ENCODE results near the gene CAMP.

The CAMP gene

DNA sequence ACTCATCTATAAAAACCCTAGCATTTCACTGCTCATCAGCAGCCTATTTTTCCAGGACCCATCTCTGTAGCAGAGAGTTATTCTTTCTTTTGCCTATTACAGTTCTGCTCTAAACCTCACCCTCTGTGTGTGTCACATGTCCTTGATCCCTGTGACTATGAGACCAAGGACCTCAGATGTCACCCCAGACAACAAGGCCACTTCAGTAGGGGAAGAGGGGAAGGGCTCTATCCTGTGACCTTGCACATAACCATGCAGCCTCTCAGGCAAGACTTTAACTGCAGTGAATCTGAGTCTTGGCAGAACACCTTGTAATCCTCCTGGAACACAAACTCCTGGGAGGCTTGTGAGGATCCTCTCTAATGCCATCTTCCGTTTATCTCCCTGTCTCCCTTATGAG is 13.2 kb downstream of the CAMP start:
- no peak overlapping the region for H3K4me3 ChIP-seq (ENCODE audit: low read depth, low read length)
- no peaks in the 10 kb centered on the region for H3K27me3 ChIP-seq (ENCODE audit: control insufficient read depth, insufficient read depth, low read length)
- H3K9ac ChIP-seq (ENCODE audit: low read depth, low read length), result no peak overlapping the region
- H3K9me3 ChIP-seq (ENCODE audit: control insufficient read depth, insufficient read depth, low read length), result peaks cover 9% of the 10 kb centered on the region
- H3K4me1 ChIP-seq (ENCODE audit: control insufficient read depth, insufficient read depth, low read length), result peaks cover 19% of the 10 kb centered on the region
- H3K27ac ChIP-seq (ENCODE audit: low read depth, low read length), result no peak overlapping the region
- no peaks in the 10 kb centered on the region for H3K36me3 ChIP-seq (ENCODE audit: control insufficient read depth, insufficient read depth, low read length)

DNA sequence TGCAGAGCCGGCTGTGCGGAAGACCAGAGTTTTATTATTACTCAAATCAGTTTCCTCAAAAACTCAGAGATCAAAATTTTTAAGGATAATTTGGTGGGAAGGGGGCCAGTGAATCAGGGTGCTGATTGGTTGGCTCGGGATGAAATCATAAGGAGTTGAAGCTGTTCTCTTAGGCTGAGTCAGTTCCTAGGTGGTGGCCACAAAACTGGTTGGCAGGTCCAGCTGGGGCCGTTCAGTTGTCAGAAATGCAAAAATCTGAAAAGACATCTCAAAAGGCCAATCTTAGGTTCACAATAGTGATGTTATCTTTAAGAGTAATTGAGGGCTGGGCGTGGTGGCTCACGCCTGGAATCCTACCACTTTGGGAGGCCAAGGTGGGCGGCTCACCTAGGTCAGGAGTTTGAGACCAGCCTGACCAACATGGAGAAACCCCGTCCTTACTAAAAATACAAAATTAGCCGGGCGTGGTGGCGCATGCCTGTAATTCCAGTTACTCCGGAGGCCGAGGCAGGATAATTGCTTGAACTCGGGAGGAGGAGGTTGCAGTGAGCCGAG is 15.3 kb downstream of the CAMP start:
- Histone ChIP-seq H3K9me3 (ENCODE audit: control insufficient read depth, insufficient read depth, low read length) (peaks cover 4% of the 10 kb centered on the region), H3K36me3 (ENCODE audit: control insufficient read depth, insufficient read depth, low read length) (peaks cover 5% of the 10 kb centered on the region), H3K27me3 (ENCODE audit: control insufficient read depth, insufficient read depth, low read length) (no peaks in the 10 kb centered on the region), H3K9ac (ENCODE audit: low read depth, low read length) (no peak overlapping the region), H3K27ac (ENCODE audit: low read depth, low read length) (no peak overlapping the region), H3K4me3 (ENCODE audit: low read depth, low read length) (no peak overlapping the region), H3K4me1 (ENCODE audit: control insufficient read depth, insufficient read depth, low read length) (peaks cover 16% of the 10 kb centered on the region)

DNA sequence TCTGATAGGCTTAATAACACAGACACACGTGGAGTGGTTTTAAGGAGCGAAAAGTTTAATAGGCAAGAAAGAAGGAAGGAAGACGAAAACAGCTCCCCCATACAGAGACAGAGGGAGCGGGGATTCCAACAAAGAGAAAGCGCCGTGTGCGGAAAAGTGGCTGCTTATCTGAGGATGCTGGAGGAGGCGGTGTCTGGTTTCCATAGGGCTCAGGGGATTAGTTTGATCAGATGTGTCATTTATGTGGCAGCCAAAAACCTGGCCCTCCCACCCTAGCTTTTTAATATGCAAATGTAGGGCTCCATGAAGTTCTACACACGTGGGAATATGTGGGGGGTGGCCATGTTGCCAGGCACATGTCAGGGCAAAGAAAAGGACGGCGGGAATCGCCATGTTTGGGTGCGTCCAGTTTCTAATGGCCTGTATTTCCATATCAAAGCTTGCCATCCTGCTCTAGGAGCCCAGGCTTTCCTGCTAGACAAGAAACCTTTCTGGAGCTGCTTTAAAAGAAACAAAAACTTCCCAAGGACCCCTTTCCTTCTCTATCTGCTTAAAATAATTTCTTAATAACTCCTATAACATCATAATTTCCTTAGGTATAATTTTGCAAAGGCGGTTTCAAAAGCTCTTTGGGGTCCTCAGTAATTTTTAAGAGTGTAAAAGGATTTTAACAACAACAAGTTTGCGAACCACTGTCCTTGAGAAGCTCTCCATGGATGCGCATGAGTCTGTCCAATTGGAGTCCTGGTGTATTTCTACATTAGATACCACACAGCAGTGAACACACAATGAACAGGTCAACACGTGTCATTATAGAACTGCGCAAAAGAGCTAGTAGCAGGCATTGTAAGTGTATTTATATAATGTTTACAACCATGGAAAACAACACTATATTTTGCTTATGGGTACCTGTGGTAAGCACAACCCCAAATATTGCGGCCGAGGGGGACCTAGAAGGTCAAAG is 17.0 kb downstream of the CAMP start:
- no peaks in the 10 kb centered on the region for H3K9me3 ChIP-seq (ENCODE audit: control insufficient read depth, insufficient read depth, low read length)
- H3K4me3 ChIP-seq (ENCODE audit: low read depth, low read length), result peak overlapping the region; percentile 86
- peak overlapping the region; percentile 97 for H3K9ac ChIP-seq (ENCODE audit: low read depth, low read length)
- H3K27me3 ChIP-seq (ENCODE audit: control insufficient read depth, insufficient read depth, low read length), result no peaks in the 10 kb centered on the region
- H3K4me1 ChIP-seq (ENCODE audit: control insufficient read depth, insufficient read depth, low read length), result peaks cover 21% of the 10 kb centered on the region
- H3K27ac ChIP-seq (ENCODE audit: low read depth, low read length), result peak overlapping the region; percentile 85
- H3K36me3 ChIP-seq (ENCODE audit: control insufficient read depth, insufficient read depth, low read length), result peaks cover 21% of the 10 kb centered on the region

DNA sequence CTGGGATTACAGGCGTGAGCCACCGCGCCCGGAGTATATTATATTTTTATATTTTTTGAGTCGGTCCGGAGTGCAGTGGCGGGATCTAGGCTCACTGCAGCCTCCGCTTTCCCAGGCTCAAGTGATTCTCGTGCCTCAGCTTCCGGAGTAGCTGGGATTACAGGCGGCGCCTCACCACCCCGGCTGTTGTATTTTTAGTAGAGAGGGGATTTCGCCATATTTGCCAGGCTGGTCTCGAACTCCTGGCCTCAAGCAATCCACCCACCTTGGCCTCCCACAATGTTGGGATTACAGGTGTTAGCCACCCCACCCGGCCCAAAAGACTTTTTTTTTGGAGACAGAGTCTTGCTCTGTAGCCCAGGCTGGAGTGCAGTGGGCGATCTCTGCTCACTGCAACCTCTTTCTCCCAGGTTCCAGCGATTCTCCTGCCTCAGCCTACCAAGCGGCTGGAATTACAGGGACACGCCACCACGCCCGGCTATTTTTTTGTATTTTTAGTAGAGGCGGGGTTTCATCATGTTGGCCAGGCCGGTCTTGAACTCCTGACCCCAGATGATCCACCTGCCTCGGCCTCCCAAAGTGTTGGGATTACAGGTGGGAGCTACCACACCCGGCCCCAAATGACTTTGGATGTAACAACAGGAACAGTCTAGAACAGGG is 18.6 kb downstream of the CAMP start:
- Histone ChIP-seq H3K36me3 (ENCODE audit: control insufficient read depth, insufficient read depth, low read length) (peaks cover 31% of the 10 kb centered on the region), H3K4me3 (ENCODE audit: low read depth, low read length) (peak overlapping the region; percentile 86), H3K9ac (ENCODE audit: low read depth, low read length) (peak overlapping the region; percentile 97), H3K9me3 (ENCODE audit: control insufficient read depth, insufficient read depth, low read length) (no peaks in the 10 kb centered on the region), H3K4me1 (ENCODE audit: control insufficient read depth, insufficient read depth, low read length) (peaks cover 21% of the 10 kb centered on the region), H3K27me3 (ENCODE audit: control insufficient read depth, insufficient read depth, low read length) (no peaks in the 10 kb centered on the region), H3K27ac (ENCODE audit: low read depth, low read length) (peak overlapping the region; percentile 85)

DNA sequence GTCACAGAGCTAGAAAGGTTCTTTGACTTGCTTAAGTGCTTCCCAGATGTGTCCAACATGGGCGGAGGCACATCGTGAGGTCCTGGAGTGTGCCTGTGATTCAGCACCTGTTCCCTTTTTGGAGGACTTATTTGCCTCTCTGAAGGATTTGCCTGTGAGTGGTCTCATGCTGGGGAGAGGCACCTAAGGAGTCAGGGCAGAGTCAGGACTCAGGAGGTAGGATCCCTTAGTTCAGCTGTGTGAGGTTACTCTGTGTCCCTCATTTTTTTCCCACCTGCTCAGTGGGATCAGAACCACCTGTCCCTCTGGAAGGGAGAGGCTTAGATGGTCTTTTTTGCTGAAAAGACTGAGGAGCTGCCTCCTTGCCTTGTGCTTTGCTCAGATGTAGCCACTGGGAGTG is 20.6 kb downstream of the CAMP start:
- Histone ChIP-seq H3K4me1 (ENCODE audit: control insufficient read depth, insufficient read depth, low read length) (peaks cover 21% of the 10 kb centered on the region), H3K27ac (ENCODE audit: low read depth, low read length) (no peak overlapping the region), H3K9ac (ENCODE audit: low read depth, low read length) (no peak overlapping the region), H3K36me3 (ENCODE audit: control insufficient read depth, insufficient read depth, low read length) (peaks cover 50% of the 10 kb centered on the region), H3K9me3 (ENCODE audit: control insufficient read depth, insufficient read depth, low read length) (no peaks in the 10 kb centered on the region), H3K4me3 (ENCODE audit: low read depth, low read length) (peak overlapping the region; percentile 86), H3K27me3 (ENCODE audit: control insufficient read depth, insufficient read depth, low read length) (no peaks in the 10 kb centered on the region)

DNA sequence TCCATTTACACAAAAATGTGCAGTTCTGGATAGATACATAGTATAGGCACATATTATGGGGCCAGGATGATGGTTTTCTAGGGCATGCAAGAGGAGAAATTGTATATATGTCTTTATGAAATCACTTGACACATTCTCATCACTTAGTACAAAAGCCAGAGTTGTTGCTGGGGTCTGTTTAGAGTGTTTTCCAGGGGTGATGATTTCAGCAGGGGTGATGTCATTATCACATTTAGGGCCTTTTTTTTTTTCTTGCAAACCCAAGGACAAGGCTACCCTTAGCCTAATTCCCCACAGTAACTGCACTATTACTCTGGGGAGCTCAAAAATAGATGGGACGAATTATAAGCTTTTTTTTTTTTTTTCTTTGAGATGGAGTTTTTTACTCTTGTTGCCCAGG is 21.2 kb downstream of the CAMP start:
- no peaks in the 10 kb centered on the region for H3K9me3 ChIP-seq (ENCODE audit: control insufficient read depth, insufficient read depth, low read length)
- H3K27me3 ChIP-seq (ENCODE audit: control insufficient read depth, insufficient read depth, low read length), result no peaks in the 10 kb centered on the region
- H3K4me3 ChIP-seq (ENCODE audit: low read depth, low read length), result no peak overlapping the region
- peaks cover 56% of the 10 kb centered on the region for H3K36me3 ChIP-seq (ENCODE audit: control insufficient read depth, insufficient read depth, low read length)
- H3K27ac ChIP-seq (ENCODE audit: low read depth, low read length), result no peak overlapping the region
- no peak overlapping the region for H3K9ac ChIP-seq (ENCODE audit: low read depth, low read length)
- H3K4me1 ChIP-seq (ENCODE audit: control insufficient read depth, insufficient read depth, low read length), result peaks cover 20% of the 10 kb centered on the region

DNA sequence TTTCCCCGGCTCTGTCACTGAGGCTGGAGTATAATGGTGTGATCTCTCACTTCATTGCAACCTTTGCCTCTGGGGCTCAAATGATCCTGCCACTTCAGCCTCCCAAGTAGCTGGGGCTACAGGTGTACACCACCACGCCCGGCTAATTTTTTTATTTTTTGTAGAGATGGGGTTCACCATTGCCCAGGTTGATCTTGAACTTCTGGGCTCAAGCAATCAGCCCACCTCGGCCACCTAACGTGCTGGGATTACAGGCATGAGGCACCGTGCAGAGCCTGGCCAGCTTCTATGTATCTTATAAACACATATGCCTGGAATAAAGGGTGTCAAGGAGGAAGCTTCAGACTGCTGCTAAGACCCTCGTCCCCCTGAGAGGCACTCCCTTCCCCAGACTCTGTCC is 21.8 kb downstream of the CAMP start:
- Histone ChIP-seq H3K27ac (ENCODE audit: low read depth, low read length) (no peak overlapping the region), H3K4me3 (ENCODE audit: low read depth, low read length) (no peak overlapping the region), H3K36me3 (ENCODE audit: control insufficient read depth, insufficient read depth, low read length) (peaks cover 62% of the 10 kb centered on the region), H3K4me1 (ENCODE audit: control insufficient read depth, insufficient read depth, low read length) (peaks cover 13% of the 10 kb centered on the region), H3K9ac (ENCODE audit: low read depth, low read length) (no peak overlapping the region), H3K27me3 (ENCODE audit: control insufficient read depth, insufficient read depth, low read length) (no peaks in the 10 kb centered on the region), H3K9me3 (ENCODE audit: control insufficient read depth, insufficient read depth, low read length) (no peaks in the 10 kb centered on the region)

DNA sequence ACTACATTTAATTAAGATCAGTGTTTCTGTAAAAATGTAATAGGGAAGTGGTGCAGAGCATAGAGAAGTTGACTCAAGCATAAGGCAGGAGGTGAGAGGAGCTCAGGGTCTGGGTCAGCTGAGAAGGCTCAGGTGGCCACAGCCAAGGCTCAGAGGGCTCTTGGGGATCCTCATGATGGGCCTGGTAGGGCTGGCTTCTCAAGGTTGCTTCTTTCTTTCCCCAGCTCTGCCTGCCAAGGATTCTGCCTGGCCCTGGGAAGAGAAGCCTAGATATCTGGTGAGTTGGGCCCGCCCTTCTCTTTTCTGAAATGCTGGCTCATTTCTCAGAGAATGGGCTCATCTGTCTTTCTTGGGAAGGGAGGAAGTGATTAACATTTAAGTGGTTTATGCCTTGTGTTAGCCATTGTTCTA is 24.1 kb downstream of the CAMP start:
- H3K9me3 ChIP-seq (ENCODE audit: control insufficient read depth, insufficient read depth, low read length), result no peaks in the 10 kb centered on the region
- H3K4me3 ChIP-seq (ENCODE audit: low read depth, low read length), result no peak overlapping the region
- no peak overlapping the region for H3K27ac ChIP-seq (ENCODE audit: low read depth, low read length)
- H3K27me3 ChIP-seq (ENCODE audit: control insufficient read depth, insufficient read depth, low read length), result no peaks in the 10 kb centered on the region
- H3K4me1 ChIP-seq (ENCODE audit: control insufficient read depth, insufficient read depth, low read length), result peaks cover 7% of the 10 kb centered on the region
- H3K36me3 ChIP-seq (ENCODE audit: control insufficient read depth, insufficient read depth, low read length), result peaks cover 85% of the 10 kb centered on the region
- H3K9ac ChIP-seq (ENCODE audit: low read depth, low read length), result no peak overlapping the region

DNA sequence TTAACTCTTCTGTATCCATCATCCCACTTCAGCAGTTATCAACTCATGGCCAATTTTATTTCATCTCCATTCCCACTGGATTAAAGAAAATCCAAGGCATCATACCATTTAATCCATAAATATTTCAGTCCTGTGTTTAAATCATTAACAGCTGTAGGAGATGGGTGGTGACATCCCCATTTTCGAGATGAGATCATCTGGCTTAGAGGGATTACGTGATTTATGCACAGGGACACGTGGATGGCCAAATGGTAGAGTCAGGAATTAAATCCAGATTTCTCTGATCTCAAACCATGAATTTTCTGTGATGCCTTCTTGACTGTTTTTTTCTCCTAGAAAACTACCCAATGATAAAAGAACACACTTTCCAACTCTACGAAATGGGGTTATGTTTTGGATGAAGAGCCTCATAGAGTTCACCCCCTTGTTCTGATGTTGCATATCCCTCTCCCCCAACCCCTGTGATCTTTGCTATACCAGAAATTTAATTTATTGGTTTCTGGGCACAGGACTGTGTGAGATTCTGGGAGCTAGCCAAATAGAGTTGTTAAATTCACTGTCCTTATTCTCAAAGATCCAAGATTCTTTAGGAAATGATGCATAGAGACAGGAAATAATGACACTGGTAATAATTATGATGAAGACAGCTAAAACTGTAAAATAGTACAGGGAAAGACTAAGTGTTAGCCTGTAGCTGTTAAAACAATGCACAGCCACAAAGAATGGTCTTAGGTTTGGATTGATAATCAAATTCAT is 25.0 kb downstream of the CAMP start:
- Histone ChIP-seq H3K9me3 (ENCODE audit: control insufficient read depth, insufficient read depth, low read length) (no peaks in the 10 kb centered on the region), H3K36me3 (ENCODE audit: control insufficient read depth, insufficient read depth, low read length) (peaks cover 90% of the 10 kb centered on the region), H3K4me3 (ENCODE audit: low read depth, low read length) (no peak overlapping the region), H3K27ac (ENCODE audit: low read depth, low read length) (no peak overlapping the region), H3K9ac (ENCODE audit: low read depth, low read length) (no peak overlapping the region), H3K4me1 (ENCODE audit: control insufficient read depth, insufficient read depth, low read length) (peaks cover 7% of the 10 kb centered on the region), H3K27me3 (ENCODE audit: control insufficient read depth, insufficient read depth, low read length) (no peaks in the 10 kb centered on the region)

DNA sequence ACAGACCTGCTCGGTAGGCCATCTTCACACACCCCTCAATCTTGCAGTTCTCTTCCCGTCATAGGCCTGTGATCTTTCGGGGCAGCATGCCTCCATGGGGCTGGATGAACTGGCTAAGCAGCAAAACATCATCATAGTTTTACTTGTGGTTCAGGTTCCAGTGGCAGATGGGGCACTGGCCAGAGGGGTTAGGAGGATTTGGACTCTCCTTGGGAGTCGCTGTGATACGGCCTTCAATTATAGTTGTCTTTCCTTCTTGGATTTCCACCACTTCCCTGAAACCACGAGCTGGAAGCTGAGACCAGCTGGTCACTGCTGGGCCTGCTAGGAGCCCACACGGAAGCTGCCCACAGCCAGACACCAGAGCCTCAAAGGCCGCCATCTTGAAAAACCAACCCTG is 33.3 kb downstream of the CAMP start:
- Histone ChIP-seq H3K9me3 (ENCODE audit: control insufficient read depth, insufficient read depth, low read length) (no peaks in the 10 kb centered on the region), H3K27ac (ENCODE audit: low read depth, low read length) (no peak overlapping the region), H3K36me3 (ENCODE audit: control insufficient read depth, insufficient read depth, low read length) (peaks cover 90% of the 10 kb centered on the region), H3K27me3 (ENCODE audit: control insufficient read depth, insufficient read depth, low read length) (no peaks in the 10 kb centered on the region), H3K9ac (ENCODE audit: low read depth, low read length) (no peak overlapping the region), H3K4me1 (ENCODE audit: control insufficient read depth, insufficient read depth, low read length) (no peaks in the 10 kb centered on the region), H3K4me3 (ENCODE audit: low read depth, low read length) (no peak overlapping the region)
